ENCODE data around the gene GTPBP3.

GTPBP3 gene

GRCh38 chr19:17329366-17330261 lies 7.7 kb upstream of the GTPBP3 start:
- peaks cover 10% of the 10 kb centered on the region for H3K4me1 Mint-ChIP-seq (ENCODE audit: low read depth)
- H3K27me3 Mint-ChIP-seq (ENCODE audit: low read depth), result peaks cover 10% of the 10 kb centered on the region
- no peak overlapping the region for H3K27ac Mint-ChIP-seq
- peaks cover 12% of the 10 kb centered on the region for H3K36me3 Mint-ChIP-seq (ENCODE audit: low read depth)
- H3K9me3 Mint-ChIP-seq, result no peaks in the 10 kb centered on the region
- peak overlapping the region; percentile 28 for H3K4me3 Mint-ChIP-seq

GRCh38 chr19:17330262-17331044 lies 6.9 kb upstream of the GTPBP3 start:
- Mint-ChIP-seq H3K36me3 (ENCODE audit: low read depth) (peaks cover 12% of the 10 kb centered on the region), H3K27me3 (ENCODE audit: low read depth) (peaks cover 10% of the 10 kb centered on the region), H3K27ac (no peak overlapping the region), H3K9me3 (no peaks in the 10 kb centered on the region), H3K4me1 (ENCODE audit: low read depth) (peaks cover 15% of the 10 kb centered on the region), H3K4me3 (peak overlapping the region; percentile 53)

- H3K27me3 Mint-ChIP-seq (ENCODE audit: low read depth), result peaks cover 10% of the 10 kb centered on the region
- H3K27ac Mint-ChIP-seq, result no peak overlapping the region
- H3K4me1 Mint-ChIP-seq (ENCODE audit: low read depth), result peaks cover 17% of the 10 kb centered on the region
- no peaks in the 10 kb centered on the region for H3K9me3 Mint-ChIP-seq
- peaks cover 12% of the 10 kb centered on the region for H3K36me3 Mint-ChIP-seq (ENCODE audit: low read depth)
- no peak overlapping the region for H3K4me3 Mint-ChIP-seq
These were observed 6.3 kb upstream of the GTPBP3 start for GRCh38 chr19:17331045-17331558.

- Mint-ChIP-seq H3K27ac (no peak overlapping the region), H3K4me1 (ENCODE audit: low read depth) (peaks cover 22% of the 10 kb centered on the region), H3K9me3 (no peaks in the 10 kb centered on the region), H3K27me3 (ENCODE audit: low read depth) (peaks cover 10% of the 10 kb centered on the region), H3K4me3 (no peak overlapping the region), H3K36me3 (ENCODE audit: low read depth) (peaks cover 12% of the 10 kb centered on the region)
These were observed 5.0 kb upstream of the GTPBP3 start for GRCh38 chr19:17332360-17332676.

GRCh38 chr19:17332677-17333581 lies 4.4 kb upstream of the GTPBP3 start:
- H3K27me3 Mint-ChIP-seq (ENCODE audit: low read depth), result peaks cover 10% of the 10 kb centered on the region
- peak overlapping the region; percentile 4 for H3K4me3 Mint-ChIP-seq
- H3K27ac Mint-ChIP-seq, result no peak overlapping the region
- H3K36me3 Mint-ChIP-seq (ENCODE audit: low read depth), result peaks cover 12% of the 10 kb centered on the region
- no peaks in the 10 kb centered on the region for H3K9me3 Mint-ChIP-seq
- peaks cover 20% of the 10 kb centered on the region for H3K4me1 Mint-ChIP-seq (ENCODE audit: low read depth)

- Mint-ChIP-seq H3K4me1 (ENCODE audit: low read depth) (peaks cover 20% of the 10 kb centered on the region), H3K9me3 (no peaks in the 10 kb centered on the region), H3K27ac (peak overlapping the region; percentile 89), H3K4me3 (peak overlapping the region; percentile 87), H3K36me3 (ENCODE audit: low read depth) (peaks cover 12% of the 10 kb centered on the region), H3K27me3 (ENCODE audit: low read depth) (peaks cover 10% of the 10 kb centered on the region)
These were observed 3.5 kb upstream of the GTPBP3 start for GRCh38 chr19:17333611-17334413.

- Mint-ChIP-seq H3K9me3 (no peaks in the 10 kb centered on the region), H3K27me3 (ENCODE audit: low read depth) (peaks cover 10% of the 10 kb centered on the region), H3K4me3 (peak within 1 kb of the TSS; percentile 87), H3K4me1 (ENCODE audit: low read depth) (peaks cover 20% of the 10 kb centered on the region), H3K27ac (peak within 1 kb of the TSS; percentile 89), H3K36me3 (ENCODE audit: low read depth) (peaks cover 12% of the 10 kb centered on the region)
These were observed 2.6 kb upstream of the GTPBP3 start, which contains the start of gene ANO8 for GRCh38 chr19:17334414-17335409. Gene ANO8, minus strand, starts transcription at chr19:17334855. Its CDS starts 185 bp downstream, at chr19:17334670.

GRCh38 chr19:17335575-17335974 lies 1.8 kb upstream of the GTPBP3 start:
- H3K36me3 Mint-ChIP-seq (ENCODE audit: low read depth), result peaks cover 12% of the 10 kb centered on the region
- peak overlapping the region; percentile 36 for H3K27ac Mint-ChIP-seq
- H3K4me3 Mint-ChIP-seq, result peak overlapping the region; percentile 53
- H3K9me3 Mint-ChIP-seq, result no peaks in the 10 kb centered on the region
- H3K4me1 Mint-ChIP-seq (ENCODE audit: low read depth), result peaks cover 20% of the 10 kb centered on the region
- H3K27me3 Mint-ChIP-seq (ENCODE audit: low read depth), result peaks cover 3% of the 10 kb centered on the region

GRCh38 chr19:17337675-17338432 lies 501 bp downstream of the GTPBP3 start:
- peak overlapping the region; percentile 88 for H3K4me3 Mint-ChIP-seq
- peaks cover 17% of the 10 kb centered on the region for H3K4me1 Mint-ChIP-seq (ENCODE audit: low read depth)
- peaks cover 3% of the 10 kb centered on the region for H3K36me3 Mint-ChIP-seq (ENCODE audit: low read depth)
- peak overlapping the region; percentile 95 for H3K27ac Mint-ChIP-seq
- H3K9me3 Mint-ChIP-seq, result no peaks in the 10 kb centered on the region
- no peaks in the 10 kb centered on the region for H3K27me3 Mint-ChIP-seq (ENCODE audit: low read depth)

- H3K27ac Mint-ChIP-seq, result no peak overlapping the region
- peak overlapping the region; percentile 88 for H3K4me3 Mint-ChIP-seq
- no peaks in the 10 kb centered on the region for H3K27me3 Mint-ChIP-seq (ENCODE audit: low read depth)
- no peaks in the 10 kb centered on the region for H3K9me3 Mint-ChIP-seq
- peaks cover 17% of the 10 kb centered on the region for H3K4me1 Mint-ChIP-seq (ENCODE audit: low read depth)
- H3K36me3 Mint-ChIP-seq (ENCODE audit: low read depth), result peaks cover 2% of the 10 kb centered on the region
These were observed 1.2 kb downstream of the GTPBP3 start for GRCh38 chr19:17338433-17339078.

- Mint-ChIP-seq H3K36me3 (ENCODE audit: low read depth) (no peaks in the 10 kb centered on the region), H3K4me1 (ENCODE audit: low read depth) (peaks cover 13% of the 10 kb centered on the region), H3K27me3 (ENCODE audit: low read depth) (no peaks in the 10 kb centered on the region), H3K4me3 (peak overlapping the region; percentile 59), H3K9me3 (no peaks in the 10 kb centered on the region), H3K27ac (no peak overlapping the region)
These were observed 1.9 kb downstream of the GTPBP3 start for GRCh38 chr19:17339088-17339741.

Data from T-helper 1 cell treated with Interleukin-12 subunit alpha and Interleukin-12 subunit beta and Interleukin-4 antibody, amounts not matched to agents 30 μg/mL and 1 μg/mL, for 36 hours (primary cell).